ENCODE measurements around the gene BCL2.

DNA sequence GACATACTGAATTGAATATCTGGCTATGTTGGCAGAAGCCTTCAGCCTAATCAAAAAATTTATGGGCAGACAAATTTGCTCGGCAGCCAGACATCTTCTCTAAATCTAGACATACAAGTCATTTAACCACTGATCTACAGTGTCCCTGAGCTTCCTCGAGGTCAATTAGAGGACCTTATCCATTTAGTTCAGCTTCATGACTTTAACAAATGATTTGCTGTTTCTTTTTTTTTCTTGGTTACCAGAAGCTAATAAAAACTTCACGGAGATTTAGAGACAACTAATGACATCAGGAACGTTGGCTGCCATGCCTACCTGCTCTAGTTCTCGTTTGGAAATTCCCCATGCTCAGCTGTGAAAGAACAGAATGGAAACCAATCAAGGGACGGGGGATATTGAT lies 223.8 kb downstream of the BCL2 start:
- TF ChIP-seq CTCF (IDR thresholded peaks at IDR 0.05): no peak
- TF ChIP-seq POLR2A (IDR thresholded peaks at IDR 0.05): no peak
